Neural progenitor cell (in vitro differentiated cells): ENCODE data around the gene TMEM154. TPM values are rescaled to one million over a fixed set of nuclear protein-coding genes. Genes with fewer than 3 reads are reported as not detected.

Experiments
- DNase-seq: peaks from one replicate; pipeline ENCODE4 v3.0.0-alpha.2; 2016; ENCODE audit warnings: low spot score
- H2AFZ ChIP-seq: fragments of 200-600 bp; sonication (generic); replicated peaks from 2 replicates; pipeline ENCODE4 v1.6.1; 2016; ENCODE audit warnings: antibody characterized with exemption
- H3F3A ChIP-seq: fragments of 200-600 bp; sonication (generic); 2 replicates; pipeline ENCODE4 v1.6.1; 2016; ENCODE audit warnings: antibody characterized with exemption, low read depth
- H3K27ac ChIP-seq: fragments of 200-600 bp; sonication (generic); 2 replicates; pipeline ENCODE4 v1.5.1; 2016; ENCODE audit warnings: mild to moderate bottlenecking
- H3K27me3 ChIP-seq: fragments of 200-600 bp; sonication (generic); 2 replicates; pipeline ENCODE4 v1.6.1; 2016; ENCODE audit warnings: mild to moderate bottlenecking, moderate library complexity
- H3K36me3 ChIP-seq: fragments of 200-600 bp; sonication (generic); 2 replicates; pipeline ENCODE4 v1.5.1; 2016
- H3K4me1 ChIP-seq: fragments of 200-600 bp; sonication (generic); 2 replicates; pipeline ENCODE4 v1.6.1; 2016; ENCODE audit warnings: mixed run types
- H3K4me2 ChIP-seq: fragments of 200-600 bp; sonication (generic); 2 replicates; pipeline ENCODE4 v1.6.1; 2016
- H3K4me3 ChIP-seq: fragments of 200-600 bp; sonication (generic); 2 replicates; pipeline ENCODE4 v1.5.1; 2016
- H3K79me2 ChIP-seq: fragments of 200-600 bp; sonication (generic); 2 replicates; pipeline ENCODE4 v1.6.1; 2016; ENCODE audit warnings: low read depth
- H3K9ac ChIP-seq: fragments of 200-600 bp; sonication (generic); 2 replicates; pipeline ENCODE4 v1.6.1; 2016
- H3K9me3 ChIP-seq: fragments of 200-600 bp; sonication (generic); 2 replicates; pipeline ENCODE4 v1.5.1; 2016; ENCODE audit warnings: low read depth
- H4K20me1 ChIP-seq: fragments of 200-600 bp; sonication (generic); 2 replicates; pipeline ENCODE4 v1.6.1; 2016; ENCODE audit warnings: low read depth
- H3K27ac Mint-ChIP-seq: 3 replicates; pipeline ENCODE4 v1.8.0; 2021; ENCODE audit warnings: mixed read lengths
- H3K27me3 Mint-ChIP-seq: 2 replicates; pipeline ENCODE4 v1.8.0; 2022; ENCODE audit warnings: low read depth, mild to moderate bottlenecking, inconsistent platforms, moderate library complexity, mixed read lengths; ENCODE audit not compliant: insufficient read depth
- H3K36me3 Mint-ChIP-seq: 3 replicates; pipeline ENCODE4 v1.8.0; 2021; ENCODE audit warnings: mixed read lengths
- H3K4me1 Mint-ChIP-seq: 3 replicates; pipeline ENCODE4 v1.8.0; 2021; ENCODE audit warnings: mixed read lengths
- H3K4me3 Mint-ChIP-seq: 3 replicates; pipeline ENCODE4 v1.8.0; 2021; ENCODE audit warnings: mild to moderate bottlenecking, moderate library complexity, mixed read lengths
- H3K9me3 Mint-ChIP-seq: 3 replicates; pipeline ENCODE4 v1.8.0; 2020; ENCODE audit warnings: mixed read lengths
- EZH2 ChIP-seq: fragments of 200-600 bp; sonication (generic); IDR thresholded peaks from 2 replicates; pipeline ENCODE4 v1.6.1; 2017; ENCODE audit warnings: antibody characterized with exemption, mild to moderate bottlenecking, moderate library complexity
- EZH2phosphoT487 ChIP-seq: fragments of 200-600 bp; sonication (generic); IDR thresholded peaks from 2 replicates; pipeline ENCODE4 v1.6.1; 2017; ENCODE audit warnings: antibody characterized with exemption
- total RNA-seq: library from RNA; depleted of rRNA; stranded (reverse); fragments of >200 nt; gene quantifications from 2 replicates; pipeline ENCODE4 v1.2.3, GENCODE V29; 2015; ENCODE audit warnings: low replicate concordance
- TF ChIP-seq, protein P1 (sequence below): fragments of 200-600 bp; sonication (generic); IDR thresholded peaks from 2 replicates; pipeline ENCODE4 v1.5.1; 2017; ENCODE audit warnings: antibody characterized with exemption, mild to moderate bottlenecking

TMEM154 gene
- total RNA-seq, 1 donor from 2014 or later = 3.0 TPM

DNA sequence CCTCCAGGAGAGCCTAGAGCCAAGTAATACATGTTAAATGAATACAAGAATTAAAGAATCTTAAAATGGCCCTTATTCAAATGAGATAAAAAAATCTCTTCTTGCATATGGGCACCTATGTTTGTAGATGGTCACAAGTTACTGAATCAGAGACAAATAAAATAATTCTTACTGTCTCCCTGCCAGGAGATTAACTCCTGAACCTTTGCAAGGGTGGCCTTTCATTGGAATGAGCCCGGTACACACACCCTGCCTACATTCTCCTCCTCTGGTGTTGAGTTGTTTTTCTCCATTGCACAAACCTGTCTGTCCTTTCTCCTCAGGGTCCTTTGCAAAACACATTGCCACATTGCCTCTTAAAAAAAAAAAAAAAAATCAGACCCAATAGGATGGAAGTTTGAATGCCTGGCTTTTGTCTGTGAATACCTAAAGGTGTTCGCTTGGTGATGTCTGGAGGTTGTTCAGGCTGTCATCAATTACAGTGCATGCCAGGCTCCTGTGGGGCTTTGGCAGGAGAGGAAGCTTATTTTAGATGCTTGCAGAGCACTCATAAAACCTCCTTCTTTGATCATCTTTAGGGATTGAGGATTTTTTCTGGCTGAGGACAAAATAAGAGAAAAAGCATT is 8.3 kb upstream of the TMEM154 start:
- H3K36me3 ChIP-seq = no peaks in the 10 kb centered on the region
- Mint-ChIP-seq H3K9me3 (no peaks in the 10 kb centered on the region), H3K27ac (no peak overlapping the region), H3K4me1 (peaks cover 3% of the 10 kb centered on the region), H3K4me3 (no peak overlapping the region), H3K27me3 (no peaks in the 10 kb centered on the region), H3K36me3 (no peaks in the 10 kb centered on the region)
- no peak overlapping the region for H3K9ac ChIP-seq
- TF ChIP-seq, protein P1, sequence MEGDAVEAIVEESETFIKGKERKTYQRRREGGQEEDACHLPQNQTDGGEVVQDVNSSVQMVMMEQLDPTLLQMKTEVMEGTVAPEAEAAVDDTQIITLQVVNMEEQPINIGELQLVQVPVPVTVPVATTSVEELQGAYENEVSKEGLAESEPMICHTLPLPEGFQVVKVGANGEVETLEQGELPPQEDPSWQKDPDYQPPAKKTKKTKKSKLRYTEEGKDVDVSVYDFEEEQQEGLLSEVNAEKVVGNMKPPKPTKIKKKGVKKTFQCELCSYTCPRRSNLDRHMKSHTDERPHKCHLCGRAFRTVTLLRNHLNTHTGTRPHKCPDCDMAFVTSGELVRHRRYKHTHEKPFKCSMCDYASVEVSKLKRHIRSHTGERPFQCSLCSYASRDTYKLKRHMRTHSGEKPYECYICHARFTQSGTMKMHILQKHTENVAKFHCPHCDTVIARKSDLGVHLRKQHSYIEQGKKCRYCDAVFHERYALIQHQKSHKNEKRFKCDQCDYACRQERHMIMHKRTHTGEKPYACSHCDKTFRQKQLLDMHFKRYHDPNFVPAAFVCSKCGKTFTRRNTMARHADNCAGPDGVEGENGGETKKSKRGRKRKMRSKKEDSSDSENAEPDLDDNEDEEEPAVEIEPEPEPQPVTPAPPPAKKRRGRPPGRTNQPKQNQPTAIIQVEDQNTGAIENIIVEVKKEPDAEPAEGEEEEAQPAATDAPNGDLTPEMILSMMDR = no peak
- TF ChIP-seq EZH2phosphoT487 (no peak), EZH2 (no peak)
- no peak overlapping the region for H3K4me2 ChIP-seq
- H3K27me3 ChIP-seq = no peaks in the 10 kb centered on the region
- no peaks in the 10 kb centered on the region for H3K79me2 ChIP-seq
- H3K4me3 ChIP-seq = no peak overlapping the region
- no peak overlapping the region for H2AFZ ChIP-seq
- no peaks in the 10 kb centered on the region for H3K9me3 ChIP-seq
- no peak overlapping the region for H3K27ac ChIP-seq
- H3F3A ChIP-seq = no peaks in the 10 kb centered on the region
- H4K20me1 ChIP-seq = no peaks in the 10 kb centered on the region
- H3K4me1 ChIP-seq = no peaks in the 10 kb centered on the region
- no peak for DNase-seq

DNA sequence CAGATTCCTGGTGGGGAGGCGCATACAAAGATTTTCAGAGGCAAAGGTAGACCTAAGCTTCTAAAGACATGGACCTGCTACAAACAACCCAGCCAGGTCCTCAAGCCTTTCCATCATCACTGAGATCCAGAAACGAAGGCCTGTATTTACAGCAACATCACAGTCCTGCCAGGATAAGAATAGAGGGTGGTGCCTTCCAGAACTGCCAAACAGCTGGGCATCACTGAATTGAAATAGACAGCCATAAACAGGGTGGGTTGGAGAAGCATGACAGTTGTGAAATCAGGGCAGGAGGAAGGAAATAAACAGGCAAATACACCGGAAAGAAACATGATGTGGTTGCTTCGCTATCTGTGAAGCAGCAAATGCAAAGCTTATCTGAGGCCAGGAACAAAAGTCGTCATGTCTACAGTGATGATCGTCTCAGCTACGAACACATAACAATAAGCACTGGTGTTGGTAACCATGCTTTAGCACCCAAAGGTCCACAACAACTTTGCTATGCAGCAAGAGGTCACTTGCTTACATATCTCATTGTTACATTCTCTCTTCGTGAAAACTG is 6.7 kb upstream of the TMEM154 start:
- Histone ChIP-seq H3K4me2 (no peak overlapping the region), H3K36me3 (no peaks in the 10 kb centered on the region), H2AFZ (no peak overlapping the region), H3K79me2 (no peaks in the 10 kb centered on the region), H3K4me1 (no peaks in the 10 kb centered on the region), H3K27me3 (peaks cover 6% of the 10 kb centered on the region), H3K27ac (no peak overlapping the region), H4K20me1 (no peaks in the 10 kb centered on the region), H3K9ac (no peak overlapping the region), H3K9me3 (no peaks in the 10 kb centered on the region), H3K4me3 (no peak overlapping the region), H3F3A (no peaks in the 10 kb centered on the region)
- no peak for DNase-seq
- Mint-ChIP-seq H3K4me1 (peaks cover 8% of the 10 kb centered on the region), H3K36me3 (no peaks in the 10 kb centered on the region), H3K9me3 (no peaks in the 10 kb centered on the region), H3K27ac (no peak overlapping the region), H3K4me3 (no peak overlapping the region), H3K27me3 (no peaks in the 10 kb centered on the region)
- no peak for TF ChIP-seq EZH2
- no peak for TF ChIP-seq EZH2phosphoT487

DNA sequence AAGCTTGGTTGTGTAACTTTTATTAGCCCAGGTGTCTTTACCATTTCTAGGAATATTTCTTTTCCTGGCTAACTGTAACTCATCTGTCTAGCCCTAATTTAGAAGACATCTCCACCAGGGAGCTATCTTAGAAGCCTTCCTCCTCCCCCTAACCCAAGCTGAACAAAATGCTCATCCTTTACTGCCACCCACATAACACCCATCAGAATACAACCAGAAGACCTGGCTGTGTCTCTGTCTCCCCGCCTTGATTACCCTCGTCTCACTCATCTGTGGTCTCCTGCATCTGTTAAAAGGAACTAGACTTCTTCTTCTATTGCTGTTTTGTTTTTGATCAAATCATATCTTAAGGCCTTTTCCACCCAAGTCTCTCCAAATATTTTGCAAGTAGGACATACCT is 4.8 kb upstream of the TMEM154 start:
- Histone ChIP-seq H3K4me2 (no peak overlapping the region), H3K4me1 (peaks cover 5% of the 10 kb centered on the region), H3K27me3 (peaks cover 25% of the 10 kb centered on the region), H3K27ac (no peak overlapping the region), H3K36me3 (no peaks in the 10 kb centered on the region), H3K4me3 (no peak overlapping the region), H3K9me3 (no peaks in the 10 kb centered on the region), H4K20me1 (no peaks in the 10 kb centered on the region), H3K79me2 (no peaks in the 10 kb centered on the region), H3F3A (peaks cover 4% of the 10 kb centered on the region), H3K9ac (no peak overlapping the region), H2AFZ (no peak overlapping the region)
- TF ChIP-seq EZH2 (no peak), EZH2phosphoT487 (no peak)
- TF ChIP-seq, protein P1 = no peak
- no peak overlapping the region for H3K4me3 Mint-ChIP-seq
- peaks cover under 1% of the 10 kb centered on the region for H3K27me3 Mint-ChIP-seq
- DNase-seq = no peak
- peaks cover 15% of the 10 kb centered on the region for H3K4me1 Mint-ChIP-seq
- H3K9me3 Mint-ChIP-seq = no peaks in the 10 kb centered on the region
- no peaks in the 10 kb centered on the region for H3K36me3 Mint-ChIP-seq
- H3K27ac Mint-ChIP-seq = no peak overlapping the region

DNA sequence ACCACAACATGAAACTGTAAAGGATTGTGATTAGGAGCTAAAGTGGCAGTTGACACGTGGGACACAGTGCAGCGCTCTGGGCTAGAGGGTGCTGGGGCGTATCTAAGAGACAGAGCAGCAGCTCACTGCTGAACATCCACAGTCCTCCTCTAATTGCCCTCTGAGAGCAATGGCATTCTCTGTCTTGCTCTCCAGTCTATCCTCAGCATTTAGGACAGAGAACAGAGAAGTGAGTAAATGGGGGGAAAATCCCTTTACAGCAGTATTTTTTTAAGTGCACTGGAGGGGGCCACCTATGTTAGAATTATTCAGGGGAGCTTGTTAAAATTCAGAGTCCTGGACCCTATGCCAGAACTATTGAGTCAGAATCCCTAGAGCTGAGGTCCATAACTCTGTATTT is 4.2 kb upstream of the TMEM154 start:
- Histone ChIP-seq H3K4me1 (peaks cover 10% of the 10 kb centered on the region), H3K27me3 (peaks cover 31% of the 10 kb centered on the region), H3F3A (peaks cover 4% of the 10 kb centered on the region), H3K27ac (no peak overlapping the region), H3K36me3 (no peaks in the 10 kb centered on the region), H3K4me2 (no peak overlapping the region), H3K9ac (no peak overlapping the region), H3K9me3 (no peaks in the 10 kb centered on the region), H4K20me1 (no peaks in the 10 kb centered on the region), H3K4me3 (no peak overlapping the region), H3K79me2 (no peaks in the 10 kb centered on the region), H2AFZ (no peak overlapping the region)
- H3K27me3 Mint-ChIP-seq = peaks cover 4% of the 10 kb centered on the region
- DNase-seq = no peak
- no peaks in the 10 kb centered on the region for H3K36me3 Mint-ChIP-seq
- peaks cover 20% of the 10 kb centered on the region for H3K4me1 Mint-ChIP-seq
- H3K9me3 Mint-ChIP-seq = no peaks in the 10 kb centered on the region
- no peak overlapping the region for H3K4me3 Mint-ChIP-seq
- TF ChIP-seq EZH2 = no peak
- TF ChIP-seq, protein P1 = no peak
- TF ChIP-seq EZH2phosphoT487 = no peak
- H3K27ac Mint-ChIP-seq = no peak overlapping the region
